ENCODE results near the gene CDCP2.

DNA sequence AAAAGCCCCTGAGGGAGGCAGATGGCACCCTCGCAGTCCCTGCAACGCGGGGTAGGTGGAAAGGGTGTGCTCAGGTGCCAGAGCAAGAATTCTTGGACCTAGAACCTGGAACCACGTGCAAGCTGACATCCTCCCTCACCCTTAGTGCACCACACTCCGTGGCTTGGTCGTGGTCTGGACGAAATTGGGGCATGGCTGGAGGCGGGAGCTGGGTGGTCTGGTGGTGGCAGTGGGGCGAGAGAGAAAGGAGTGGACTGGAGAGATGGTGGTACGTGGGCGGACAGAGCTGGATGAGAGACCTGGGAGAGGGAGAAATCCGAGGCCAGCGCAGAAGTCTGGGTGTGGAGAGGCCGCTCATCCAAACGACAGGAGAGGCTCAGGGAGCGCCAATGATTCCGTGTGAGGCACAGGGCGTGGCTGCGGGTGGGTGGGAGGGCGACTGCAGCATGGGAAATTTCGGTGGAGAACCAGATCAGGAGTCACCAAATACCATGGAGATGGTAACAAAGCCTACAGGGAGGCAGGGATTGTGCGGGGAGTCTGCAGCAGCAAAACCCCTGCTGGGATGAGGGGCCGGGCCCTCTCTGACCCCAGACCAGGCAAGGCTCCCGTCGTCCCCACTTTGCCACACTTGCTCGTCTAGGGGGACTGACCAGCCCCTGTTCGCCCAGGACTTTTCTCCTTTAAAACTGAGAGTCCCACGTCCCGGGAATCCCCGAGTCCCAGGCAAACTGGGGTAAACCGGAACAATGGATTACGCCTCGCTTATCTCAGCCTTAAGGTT lies 31.9 kb downstream of the CDCP2 start:
- no peak for TF ChIP-seq CTCF (IDR thresholded peaks at IDR 0.05; ENCODE audit: low read depth, low read length, poor library complexity, severe bottlenecking)
- TF ChIP-seq EZH2phosphoT487 (IDR thresholded peaks at IDR 0.05; ENCODE audit: borderline replicate concordance, low read length): no peak
